Panc1 (cell line): Measurements from ENCODE around the gene SYCP3.

Source experiments
- CTCF ChIP-seq: fragments of 450-650 bp; IDR thresholded peaks from 2 replicates; pipeline ENCODE4 v1.5.1; 2017; ENCODE audit warnings: mild to moderate bottlenecking
- POLR2AphosphoS5 ChIP-seq: IDR thresholded peaks from 2 replicates; pipeline ENCODE4 v1.6.1; 2012; ENCODE audit warnings: mild to moderate bottlenecking, low read depth, low read length, moderate library complexity
- REST ChIP-seq, 2 experiments: IDR thresholded peaks; 2 replicates each; pipeline ENCODE4 v1.6.1; 2011 to 2012; ENCODE audit warnings: low read depth in 2 of 2, control low read depth in 1 of 2, low read length in 1 of 2, mild to moderate bottlenecking in 1 of 2, moderate library complexity in 1 of 2; ENCODE audit not compliant: insufficient read depth in 1 of 2
- SIN3A ChIP-seq: IDR thresholded peaks from 2 replicates; pipeline ENCODE4 v1.6.1; 2012; ENCODE audit warnings: low read depth, mild to moderate bottlenecking, low read length, moderate library complexity, borderline replicate concordance; ENCODE audit not compliant: insufficient read depth
- TCF7L2 ChIP-seq: IDR thresholded peaks from 2 replicates; pipeline ENCODE4 v1.6.1; 2011; ENCODE audit warnings: mild to moderate bottlenecking, low read depth, low read length, inconsistent platforms

- TF ChIP-seq REST (IDR thresholded peaks at IDR 0.05; ENCODE audit: insufficient read depth in 1 of 2, low read depth in 2 of 2, low read length in 1 of 2) (no peak), CTCF (no peak), POLR2AphosphoS5 (no peak), SIN3A (no peak), TCF7L2 (no peak)
These were observed 43.0 kb upstream of the SYCP3 start for GRCh38 chr12:101782273-101782731.
